Gastroesophageal sphincter (tissue), 4 donors: ENCODE data around the gene HCN1. TPM values are rescaled to one million over a fixed set of nuclear protein-coding genes. Genes with fewer than 3 reads are reported as not detected.

Experiments
- ATAC-seq: fragments of 150-250 bp; one replicate; pipeline ENCODE4 v1.9.1; 2016; ENCODE audit warnings: mild to moderate bottlenecking, moderate library complexity
- H3K27ac ChIP-seq, 4 donors: fragments of 200-600 bp; sonication (generic) in 3 of 4; 1 replicate in 3 of 4; 2 replicates in 1 of 4; pipeline ENCODE4 v1.5.1; 2016 to 2019
- H3K27me3 ChIP-seq: fragments of 200-600 bp; sonication (generic); one replicate; pipeline ENCODE4 v1.5.1; 2019
- H3K36me3 ChIP-seq, 2 donors: fragments of 200-600 bp; sonication (generic); one replicate each; pipeline ENCODE4 v1.5.1; 2019; ENCODE audit warnings: control low read depth in 1 of 2
- H3K4me1 ChIP-seq, 3 donors: fragments of 200-600 bp; sonication (generic); 1 replicate in 2 of 3; 2 replicates in 1 of 3; pipeline ENCODE4 v1.5.1; 2016 to 2019; ENCODE audit warnings: control low read depth in 2 of 3
- H3K4me3 ChIP-seq, 2 donors: fragments of 200-600 bp; sonication (generic); one replicate each; pipeline ENCODE4 v1.5.1; 2019; ENCODE audit warnings: mild to moderate bottlenecking in 1 of 2, moderate library complexity in 1 of 2
- H3K9me3 ChIP-seq, 3 donors: fragments of 200-600 bp; sonication (generic); one replicate each; pipeline ENCODE4 v1.5.1; 2017 to 2019; ENCODE audit warnings: control low read depth in 2 of 3
- EP300 ChIP-seq: sonication (generic); formaldehyde crosslinking; IDR thresholded peaks from one replicate; pipeline ENCODE4 v1.6.1; 2017; ENCODE audit warnings: antibody characterized with exemption, mild to moderate bottlenecking
- POLR2A ChIP-seq, 2 donors: fragments of 450-650 bp; IDR thresholded peaks; one replicate each; pipeline ENCODE4 v1.6.1; 2017; ENCODE audit warnings: antibody characterized with exemption in 2 of 2, mild to moderate bottlenecking in 2 of 2, moderate library complexity in 1 of 2
- POLR2AphosphoS5 ChIP-seq: sonication (generic); formaldehyde crosslinking; IDR thresholded peaks from one replicate; pipeline ENCODE4 v1.6.1; 2017; ENCODE audit warnings: antibody characterized with exemption
- WGBS, 2 donors: methylation state at CpG; one replicate each; pipeline ENCODE4 v1.1.5; 2018; ENCODE audit warnings: low coverage in 1 of 2; 5-methylcytosine and 5-hydroxymethylcytosine counted together
- total RNA-seq, 4 donors: library from RNA; depleted of rRNA; stranded (reverse); fragments of >200 nt; gene quantifications; one replicate each; pipeline ENCODE4 v1.1.0, GENCODE V29; 2016
- TF ChIP-seq, protein P1 (sequence below), 4 experiments: fragments of 200-600 bp in 2 of 4; fragments of 450-650 bp in 2 of 4; sonication (generic) in 1 of 4; IDR thresholded peaks; one replicate each; pipeline ENCODE4 v1.5.1; 2017 to 2019; ENCODE audit warnings: antibody characterized with exemption in 4 of 4, mild to moderate bottlenecking in 2 of 4, moderate library complexity in 2 of 4

Gene HCN1
- total RNA-seq, 4 donors from 2014 or later, result 0.19 to 1.3 (median 0.63) TPM

DNA sequence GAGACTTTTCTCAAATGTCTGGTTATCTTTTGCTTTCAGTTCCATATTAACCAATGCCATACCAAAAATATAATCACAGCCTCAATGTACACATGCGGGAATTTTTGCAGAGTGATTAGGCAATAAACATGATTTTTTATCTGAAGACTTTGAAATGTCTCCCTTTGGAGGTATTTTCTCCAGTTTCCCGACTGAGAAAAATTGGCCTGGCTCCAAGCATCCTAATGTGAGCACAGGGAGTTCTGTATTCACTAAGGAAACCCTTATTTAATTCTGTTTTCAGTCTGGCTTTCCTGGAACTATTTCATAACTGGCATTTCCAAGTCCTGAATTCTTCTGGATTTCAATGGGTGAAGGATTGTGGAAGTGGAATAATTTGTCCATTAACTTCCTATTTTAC, 8.5 kb downstream of the HCN1 start:
- TF ChIP-seq, protein P1, sequence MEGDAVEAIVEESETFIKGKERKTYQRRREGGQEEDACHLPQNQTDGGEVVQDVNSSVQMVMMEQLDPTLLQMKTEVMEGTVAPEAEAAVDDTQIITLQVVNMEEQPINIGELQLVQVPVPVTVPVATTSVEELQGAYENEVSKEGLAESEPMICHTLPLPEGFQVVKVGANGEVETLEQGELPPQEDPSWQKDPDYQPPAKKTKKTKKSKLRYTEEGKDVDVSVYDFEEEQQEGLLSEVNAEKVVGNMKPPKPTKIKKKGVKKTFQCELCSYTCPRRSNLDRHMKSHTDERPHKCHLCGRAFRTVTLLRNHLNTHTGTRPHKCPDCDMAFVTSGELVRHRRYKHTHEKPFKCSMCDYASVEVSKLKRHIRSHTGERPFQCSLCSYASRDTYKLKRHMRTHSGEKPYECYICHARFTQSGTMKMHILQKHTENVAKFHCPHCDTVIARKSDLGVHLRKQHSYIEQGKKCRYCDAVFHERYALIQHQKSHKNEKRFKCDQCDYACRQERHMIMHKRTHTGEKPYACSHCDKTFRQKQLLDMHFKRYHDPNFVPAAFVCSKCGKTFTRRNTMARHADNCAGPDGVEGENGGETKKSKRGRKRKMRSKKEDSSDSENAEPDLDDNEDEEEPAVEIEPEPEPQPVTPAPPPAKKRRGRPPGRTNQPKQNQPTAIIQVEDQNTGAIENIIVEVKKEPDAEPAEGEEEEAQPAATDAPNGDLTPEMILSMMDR (IDR thresholded peaks at IDR 0.05), result no peak
- TF ChIP-seq EP300 (no peak), POLR2AphosphoS5 (no peak), POLR2A (IDR thresholded peaks at IDR 0.05) (no peak)
- Histone ChIP-seq H3K36me3 (no peaks in the 10 kb centered on the region), H3K9me3 (no peaks in the 10 kb centered on the region), H3K27me3 (peaks cover 26% of the 10 kb centered on the region), H3K4me3 (no peak overlapping the region), H3K4me1 (no peaks in the 10 kb centered on the region), H3K27ac (no peak overlapping the region)
- WGBS, 2 donors, result 25 to 46% methylated on average over 2 of the region's 2 CpGs
- no peak for ATAC-seq

DNA sequence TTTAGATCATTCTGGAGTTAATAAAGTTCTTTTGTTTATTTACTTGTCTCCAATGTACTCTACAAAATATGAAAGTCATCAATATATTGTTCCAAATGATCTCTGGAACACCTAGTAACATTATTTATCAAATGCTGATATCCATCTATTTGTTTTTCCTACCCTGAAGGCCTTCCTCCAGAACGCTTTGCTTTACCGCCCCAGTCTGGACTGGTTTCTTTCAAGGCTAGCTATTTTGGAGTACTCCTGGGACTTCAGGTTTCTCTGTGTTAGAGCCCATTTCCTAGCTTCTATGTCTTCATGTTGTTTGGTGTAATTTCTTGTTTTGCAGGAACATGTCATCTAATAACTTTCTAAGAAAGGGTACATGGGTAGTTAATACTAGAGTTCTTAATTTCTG, 9.6 kb downstream of the HCN1 start:
- 61 to 71% methylated on average over 2 of the region's 2 CpGs for WGBS, 2 donors
- TF ChIP-seq POLR2AphosphoS5, result no peak
- TF ChIP-seq POLR2A (IDR thresholded peaks at IDR 0.05), result no peak
- no peak for TF ChIP-seq EP300
- TF ChIP-seq, protein P1 (IDR thresholded peaks at IDR 0.05), result no peak
- H3K36me3 ChIP-seq, result no peaks in the 10 kb centered on the region
- no peaks in the 10 kb centered on the region for H3K4me1 ChIP-seq
- H3K27me3 ChIP-seq, result peaks cover 18% of the 10 kb centered on the region
- no peak for ATAC-seq
- no peak overlapping the region for H3K4me3 ChIP-seq
- no peaks in the 10 kb centered on the region for H3K9me3 ChIP-seq
- no peak overlapping the region for H3K27ac ChIP-seq

DNA sequence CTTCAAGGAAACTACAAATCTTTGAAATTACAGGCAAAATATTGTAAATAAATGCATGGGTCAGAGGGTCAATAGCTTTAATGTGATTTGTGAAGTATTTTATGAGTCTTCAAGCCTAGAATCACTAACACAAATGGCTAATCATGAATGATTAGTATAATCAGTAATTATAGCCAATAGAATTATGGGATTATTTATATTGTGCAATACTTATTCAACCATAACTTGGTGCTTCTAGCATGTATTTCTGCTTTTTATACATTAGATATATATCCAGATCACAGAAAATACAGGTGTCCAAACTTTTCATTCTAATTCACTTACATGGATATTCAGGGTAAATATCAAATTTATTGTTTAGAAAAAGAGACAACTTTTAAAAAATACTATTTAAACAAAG, 12.1 kb downstream of the HCN1 start:
- Histone ChIP-seq H3K9me3 (no peaks in the 10 kb centered on the region), H3K4me1 (no peaks in the 10 kb centered on the region), H3K27me3 (peaks cover under 1% of the 10 kb centered on the region), H3K4me3 (no peak overlapping the region), H3K27ac (no peak overlapping the region), H3K36me3 (no peaks in the 10 kb centered on the region)
- TF ChIP-seq POLR2AphosphoS5, result no peak
- no peak for TF ChIP-seq POLR2A (IDR thresholded peaks at IDR 0.05)
- no peak for TF ChIP-seq EP300
- TF ChIP-seq, protein P1 (IDR thresholded peaks at IDR 0.05), result no peak
- ATAC-seq, result no peak

DNA sequence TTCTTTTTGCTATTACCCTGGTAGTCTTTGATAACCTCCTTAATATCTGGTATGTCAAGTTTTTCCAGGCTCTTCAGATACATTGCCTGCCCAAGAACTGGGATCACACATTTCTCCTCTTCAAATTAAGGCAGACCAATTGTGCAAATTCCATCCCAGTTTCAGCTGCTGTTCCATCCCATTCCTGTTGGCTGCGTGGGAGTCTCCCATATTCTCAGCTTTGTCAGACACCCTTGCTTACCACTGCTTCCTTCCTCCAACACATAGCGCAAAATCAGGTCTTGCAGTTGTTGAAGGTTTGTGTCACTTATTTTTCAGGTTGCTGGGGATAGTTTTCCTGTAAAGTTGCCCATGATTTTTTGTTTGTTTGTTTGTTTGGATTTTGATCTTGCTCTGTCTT, 15.2 kb downstream of the HCN1 start:
- H3K4me3 ChIP-seq, result no peak overlapping the region
- TF ChIP-seq EP300 (no peak), POLR2A (IDR thresholded peaks at IDR 0.05) (no peak), POLR2AphosphoS5 (no peak)
- TF ChIP-seq, protein P1 (IDR thresholded peaks at IDR 0.05), result no peak
- 89 to 100% methylated on average over 1 to 2 of the region's 2 CpGs for WGBS, 2 donors
- no peaks in the 10 kb centered on the region for H3K4me1 ChIP-seq
- no peak for ATAC-seq
- no peaks in the 10 kb centered on the region for H3K9me3 ChIP-seq
- H3K36me3 ChIP-seq, result no peaks in the 10 kb centered on the region
- no peaks in the 10 kb centered on the region for H3K27me3 ChIP-seq
- no peak overlapping the region for H3K27ac ChIP-seq

DNA sequence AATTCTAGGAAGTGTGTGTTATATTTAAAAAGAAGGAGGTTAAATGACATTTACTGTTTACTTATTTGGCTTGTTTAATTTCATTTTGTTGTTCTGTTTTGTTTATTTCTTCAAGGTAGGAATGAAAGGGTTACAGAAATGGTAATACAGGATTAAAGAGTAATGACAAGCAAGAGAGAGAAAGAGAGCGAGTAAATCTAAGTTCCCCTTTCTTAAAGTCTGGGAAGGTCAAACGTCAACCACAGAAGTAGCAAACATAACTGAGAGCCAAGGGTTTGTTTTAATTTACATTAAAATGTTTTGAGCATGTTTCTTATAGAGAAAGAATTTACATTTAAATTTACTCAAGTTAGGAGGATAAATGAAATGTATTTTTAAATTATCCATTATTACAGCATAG, 18.7 kb downstream of the HCN1 start:
- TF ChIP-seq POLR2A (IDR thresholded peaks at IDR 0.05) (no peak), EP300 (no peak)
- no peak overlapping the region for H3K4me3 ChIP-seq
- H3K9me3 ChIP-seq, result no peaks in the 10 kb centered on the region
- no peaks in the 10 kb centered on the region for H3K36me3 ChIP-seq
- no peaks in the 10 kb centered on the region for H3K27me3 ChIP-seq
- WGBS, 2 donors, result 24 to 38% methylated on average over 2 of the region's 2 CpGs
- H3K4me1 ChIP-seq, result no peaks in the 10 kb centered on the region
- no peak overlapping the region for H3K27ac ChIP-seq
- ATAC-seq, result no peak

DNA sequence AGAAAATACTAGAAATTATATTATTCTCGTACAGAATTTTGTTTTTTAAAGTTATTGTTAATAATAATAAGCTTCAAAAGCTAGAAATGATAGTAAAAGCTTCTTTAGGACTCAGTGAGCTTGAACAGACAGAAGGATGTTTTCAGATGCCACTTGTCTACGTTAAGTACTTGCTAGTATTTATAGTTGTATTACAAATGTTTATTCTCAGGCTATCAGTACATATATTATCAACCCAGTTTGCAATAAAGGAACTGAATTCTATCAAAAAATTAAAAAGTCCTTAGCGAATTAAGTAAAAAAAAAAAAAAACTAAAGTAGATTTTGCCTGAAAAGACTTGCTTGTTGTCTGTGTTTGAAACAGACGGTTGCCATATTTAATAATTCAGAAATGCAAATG, 23.9 kb downstream of the HCN1 start:
- ATAC-seq, result no peak
- no peak for TF ChIP-seq POLR2AphosphoS5
- no peak for TF ChIP-seq POLR2A (IDR thresholded peaks at IDR 0.05)
- TF ChIP-seq, protein P1 (IDR thresholded peaks at IDR 0.05), result no peak
- no peak for TF ChIP-seq EP300
- H3K9me3 ChIP-seq, result no peaks in the 10 kb centered on the region
- 55 to 64% methylated on average over 4 of the region's 4 CpGs for WGBS, 2 donors
- no peaks in the 10 kb centered on the region for H3K27me3 ChIP-seq
- no peak overlapping the region for H3K4me3 ChIP-seq
- no peaks in the 10 kb centered on the region for H3K36me3 ChIP-seq
- no peaks in the 10 kb centered on the region for H3K4me1 ChIP-seq
- no peak overlapping the region for H3K27ac ChIP-seq
